Fibroblast of mammary gland (primary cell): ENCODE data around the gene SERPINA10.

Experiments used
- DNase-seq: peaks from one replicate; pipeline ENCODE4 v3.0.0-alpha.2; 2010; ENCODE audit warnings: low read depth
- H3K4me3 ChIP-seq: 2 replicates; pipeline ENCODE4 v1.5.1; 2011; ENCODE audit warnings: low read depth, mild to moderate bottlenecking, low read length, moderate library complexity; ENCODE audit not compliant: control insufficient read depth
- TF ChIP-seq, protein P1 (sequence below): conservative IDR thresholded peaks from 2 replicates; pipeline ENCODE4 v1.5.1; 2011; ENCODE audit warnings: low read depth, low read length, inconsistent platforms; ENCODE audit not compliant: control insufficient read depth, insufficient read depth

Gene SERPINA10

DNA sequence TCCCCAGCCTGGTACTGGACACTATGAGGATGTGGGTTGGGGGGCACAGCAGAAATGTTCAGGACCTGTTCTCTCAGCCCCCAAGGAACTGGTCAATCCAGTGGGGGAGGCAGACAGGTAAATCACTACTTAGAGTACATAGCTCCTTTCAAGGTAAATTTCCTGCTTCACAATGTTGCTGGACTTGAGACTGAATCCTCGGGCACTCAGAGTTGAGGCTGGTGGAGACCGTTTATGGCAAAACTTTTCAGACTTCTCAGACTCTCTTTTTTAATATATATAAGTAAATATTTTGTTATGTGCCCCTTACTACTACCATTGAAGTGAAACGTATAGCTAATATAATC, 483 bp upstream of the SERPINA10 start:
- TF ChIP-seq, protein P1, sequence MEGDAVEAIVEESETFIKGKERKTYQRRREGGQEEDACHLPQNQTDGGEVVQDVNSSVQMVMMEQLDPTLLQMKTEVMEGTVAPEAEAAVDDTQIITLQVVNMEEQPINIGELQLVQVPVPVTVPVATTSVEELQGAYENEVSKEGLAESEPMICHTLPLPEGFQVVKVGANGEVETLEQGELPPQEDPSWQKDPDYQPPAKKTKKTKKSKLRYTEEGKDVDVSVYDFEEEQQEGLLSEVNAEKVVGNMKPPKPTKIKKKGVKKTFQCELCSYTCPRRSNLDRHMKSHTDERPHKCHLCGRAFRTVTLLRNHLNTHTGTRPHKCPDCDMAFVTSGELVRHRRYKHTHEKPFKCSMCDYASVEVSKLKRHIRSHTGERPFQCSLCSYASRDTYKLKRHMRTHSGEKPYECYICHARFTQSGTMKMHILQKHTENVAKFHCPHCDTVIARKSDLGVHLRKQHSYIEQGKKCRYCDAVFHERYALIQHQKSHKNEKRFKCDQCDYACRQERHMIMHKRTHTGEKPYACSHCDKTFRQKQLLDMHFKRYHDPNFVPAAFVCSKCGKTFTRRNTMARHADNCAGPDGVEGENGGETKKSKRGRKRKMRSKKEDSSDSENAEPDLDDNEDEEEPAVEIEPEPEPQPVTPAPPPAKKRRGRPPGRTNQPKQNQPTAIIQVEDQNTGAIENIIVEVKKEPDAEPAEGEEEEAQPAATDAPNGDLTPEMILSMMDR, result no peak
- H3K4me3 ChIP-seq, result no peak overlapping the region
- DNase-seq, result no peak

DNA sequence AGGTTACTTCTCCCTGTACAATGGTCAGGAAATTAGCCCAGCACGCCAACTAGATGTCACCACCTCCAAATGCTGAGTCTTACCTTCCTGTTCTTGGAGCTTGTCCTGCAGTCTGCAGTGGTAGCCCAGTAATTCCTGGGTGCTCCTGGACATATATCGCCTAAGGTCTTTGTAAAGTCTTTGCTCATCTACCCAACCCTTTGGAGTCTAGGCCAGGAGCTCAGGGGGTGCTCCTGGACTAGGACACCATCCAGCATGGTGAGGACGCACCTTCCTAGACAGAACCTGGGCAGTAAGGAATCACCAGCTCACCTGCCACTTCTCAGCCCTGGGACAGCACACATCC, 569 bp downstream of the SERPINA10 start:
- H3K4me3 ChIP-seq, result no peak overlapping the region
- no peak for DNase-seq
- TF ChIP-seq, protein P1, result no peak

DNA sequence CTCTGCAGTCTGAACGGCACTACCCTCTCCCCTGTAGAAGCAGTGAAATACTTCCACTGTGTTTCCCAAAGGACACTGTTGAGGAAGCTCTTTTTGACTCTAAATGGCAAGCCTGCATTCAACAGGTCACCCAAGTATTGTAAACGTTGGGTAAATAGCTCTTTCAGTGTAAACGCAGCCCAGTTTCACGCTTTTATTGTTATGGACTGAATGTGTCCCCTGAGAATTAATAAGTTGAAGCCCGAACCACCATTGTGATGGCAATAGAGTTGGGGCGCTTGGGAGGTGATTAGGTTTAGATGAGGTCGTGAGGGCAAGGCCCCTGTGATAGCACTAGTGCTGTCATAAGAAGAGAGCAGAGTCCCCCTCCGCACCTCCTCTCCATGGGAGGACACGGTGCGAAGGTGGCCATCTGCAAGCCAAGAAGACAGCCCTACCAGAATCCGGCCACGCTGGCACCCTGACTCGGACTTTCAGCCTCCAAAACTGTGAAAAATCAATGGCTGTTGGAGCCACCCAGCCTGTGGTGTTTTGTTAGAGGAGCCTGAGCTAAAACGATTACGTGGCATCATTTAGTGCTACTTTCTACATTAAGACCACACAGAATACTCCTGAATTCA, 1.1 kb downstream of the SERPINA10 start:
- no peak overlapping the region for H3K4me3 ChIP-seq
- TF ChIP-seq, protein P1, result no peak
- DNase-seq, result no peak

DNA sequence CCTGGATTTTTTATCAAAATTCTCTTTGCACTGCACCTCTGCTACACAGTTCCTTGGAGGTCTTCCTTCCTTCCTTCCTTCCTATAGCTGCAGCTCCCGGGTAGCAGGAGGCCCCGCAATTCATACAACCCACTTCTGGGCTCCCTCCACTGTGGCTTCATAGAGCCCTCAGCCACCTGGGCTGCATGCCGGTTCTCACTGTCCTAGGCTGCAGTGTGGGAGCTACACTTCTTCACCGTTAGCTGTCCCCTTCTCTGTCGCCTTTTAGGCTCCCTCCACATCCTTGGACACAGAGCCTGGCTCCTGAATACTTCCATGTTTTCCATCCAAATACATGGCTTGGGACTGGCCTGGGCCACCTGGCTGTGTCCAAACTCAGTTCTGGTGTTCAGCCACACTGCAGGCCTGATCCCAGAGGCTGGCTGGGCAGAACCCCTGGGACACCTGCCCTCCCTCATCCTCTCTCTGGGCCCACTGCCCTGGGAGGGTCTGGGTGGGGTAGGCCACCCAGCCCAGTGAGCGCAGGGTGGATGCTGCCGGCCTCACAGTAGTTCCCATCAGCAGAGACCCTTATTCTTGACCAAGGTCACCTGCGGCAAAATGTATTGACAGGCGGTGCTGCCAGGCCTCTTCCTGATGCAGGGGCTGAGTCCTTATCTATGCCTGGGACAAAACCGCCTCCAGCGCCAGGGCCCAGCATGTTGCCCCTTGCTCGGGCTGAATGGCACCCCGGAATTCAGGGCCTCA, 1.7 kb downstream of the SERPINA10 start:
- DNase-seq, result no peak
- TF ChIP-seq, protein P1, result no peak

DNA sequence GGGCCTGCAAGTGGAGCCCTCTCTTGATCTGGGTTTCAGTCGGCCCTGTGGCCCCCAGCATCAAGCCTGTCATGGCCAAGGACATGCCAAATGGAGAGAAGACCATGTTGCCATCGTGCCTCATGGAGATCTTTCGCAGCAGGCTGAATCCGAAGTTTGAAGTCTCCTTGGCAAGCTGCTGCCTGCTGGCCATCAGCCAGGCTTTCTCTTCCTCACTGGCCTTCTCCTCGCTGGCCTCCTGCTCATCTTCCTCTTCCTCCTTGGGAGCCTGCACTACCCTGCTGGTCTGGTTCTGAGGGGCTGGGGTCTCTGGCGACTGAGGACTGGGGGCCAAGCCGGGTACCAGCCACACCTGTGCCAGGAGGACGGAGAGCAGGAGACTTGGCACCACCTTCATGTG, 2.9 kb downstream of the SERPINA10 start:
- TF ChIP-seq, protein P1, result no peak
- DNase-seq, result no peak
- H3K4me3 ChIP-seq, result no peak overlapping the region

More for the DNA sequence above, 1.7 kb downstream of the SERPINA10 start:
- no peak overlapping the region for H3K4me3 ChIP-seq

DNA sequence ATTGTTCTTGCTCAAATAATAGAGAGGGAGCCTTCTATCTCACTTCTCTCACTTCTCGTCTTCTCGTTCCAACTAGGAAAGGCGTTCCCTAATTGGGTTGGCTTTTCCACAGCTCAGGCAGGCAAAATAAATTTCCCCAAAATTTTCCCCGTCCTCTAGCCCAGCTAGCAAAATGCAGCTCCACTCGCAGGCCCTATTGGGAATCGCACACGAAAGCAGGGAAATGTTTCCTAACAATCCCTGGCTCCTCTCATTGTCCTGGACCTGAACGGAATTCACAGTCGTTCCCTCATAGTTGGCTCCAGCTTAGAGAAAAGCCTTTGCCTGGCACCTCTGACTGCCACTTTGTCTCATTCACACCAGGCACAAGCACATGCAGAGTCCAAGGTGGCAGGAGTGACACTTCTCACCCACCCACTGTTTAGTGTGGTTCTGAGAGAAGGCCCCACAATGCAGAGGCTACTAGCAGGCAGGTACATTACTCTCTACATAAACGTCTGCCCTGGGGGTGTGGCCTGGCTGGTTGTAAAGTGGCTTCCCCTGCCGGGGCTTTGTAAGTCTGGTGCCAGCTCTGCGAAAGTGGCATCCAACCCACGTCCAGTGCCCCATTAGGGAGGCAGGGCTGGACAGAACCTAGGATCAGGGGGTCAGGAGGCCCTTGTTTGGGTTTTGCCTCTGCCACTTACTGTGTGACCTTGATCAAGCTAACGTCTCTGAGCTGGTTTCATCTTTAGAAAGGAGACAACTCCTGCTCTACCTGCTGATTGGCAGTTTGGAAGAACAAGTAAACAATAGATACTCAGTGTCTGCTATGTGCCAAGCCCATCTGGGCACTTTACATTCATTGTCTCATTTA, 4.2 kb downstream of the SERPINA10 start:
- TF ChIP-seq, protein P1, result no peak
- no peak overlapping the region for H3K4me3 ChIP-seq
- DNase-seq, result no peak
